Neural cell (in vitro differentiated cells): ENCODE results near the gene NSUN6. TPM values are rescaled to one million over a fixed set of nuclear protein-coding genes. Genes with fewer than 3 reads are reported as not detected.

Experiments
- H2AFZ ChIP-seq: fragments of 200-600, 300-800 bp; sonication (generic), shearing (Covaris generic); 2 replicates; pipeline ENCODE4 v1.6.0; 2014; ENCODE audit warnings: low read depth, mild to moderate bottlenecking, antibody characterized with exemption, low read length, moderate library complexity
- H3F3A ChIP-seq: fragments of 200-600 bp; shearing (Covaris generic); 2 replicates; pipeline ENCODE4 v1.6.1; 2016; ENCODE audit warnings: mild to moderate bottlenecking, moderate library complexity, mixed read lengths, antibody characterized with exemption, low read length; ENCODE audit not compliant: insufficient read depth, poor library complexity, severe bottlenecking
- H3K27ac ChIP-seq: fragments of 200-600, 300-800 bp; sonication (generic), shearing (Covaris generic); 2 replicates; pipeline ENCODE4 v1.5.1; 2014; ENCODE audit warnings: mild to moderate bottlenecking, low read length, moderate library complexity
- H3K27me3 ChIP-seq: fragments of 300-800, 200-600 bp; sonication (generic), shearing (Covaris generic); 2 replicates; pipeline ENCODE4 v1.6.0; 2014; ENCODE audit warnings: mild to moderate bottlenecking, low read depth, low read length, moderate library complexity; ENCODE audit not compliant: insufficient read depth
- H3K36me3 ChIP-seq: fragments of 300-800, 200-600 bp; sonication (generic), shearing (Covaris generic); 2 replicates; pipeline ENCODE4 v1.5.1; 2014; ENCODE audit warnings: mild to moderate bottlenecking, antibody characterized with exemption, low read length, moderate library complexity; ENCODE audit not compliant: insufficient read depth
- H3K4me2 ChIP-seq: fragments of 300-800, 200-600 bp; sonication (generic), shearing (Covaris generic); 2 replicates; pipeline ENCODE4 v1.6.0; 2014; ENCODE audit warnings: mild to moderate bottlenecking, low read length
- H3K4me3 ChIP-seq: fragments of 300-800, 200-600 bp; sonication (generic), shearing (Covaris generic); 2 replicates; pipeline ENCODE4 v1.5.1; 2014; ENCODE audit warnings: mild to moderate bottlenecking, low read length, moderate library complexity
- H3K79me2 ChIP-seq: fragments of 200-600 bp; shearing (Covaris generic); replicated peaks from 2 replicates; pipeline ENCODE4 v1.6.0; 2014; ENCODE audit warnings: mild to moderate bottlenecking, low read length, moderate library complexity; ENCODE audit not compliant: insufficient read depth
- H3K9ac ChIP-seq: fragments of 300-800, 200-600 bp; sonication (generic), shearing (Covaris generic); 2 replicates; pipeline ENCODE4 v1.6.1; 2016; ENCODE audit warnings: mild to moderate bottlenecking, low read length, mixed read lengths
- H3K9me2 ChIP-seq: fragments of 200-600 bp; shearing (Covaris generic); 2 replicates; pipeline ENCODE4 v1.6.1; 2016; ENCODE audit warnings: mild to moderate bottlenecking, low read length, mixed read lengths; ENCODE audit not compliant: insufficient read depth
- H3K9me3 ChIP-seq: fragments of 200-600, 300-800 bp; sonication (generic), shearing (Covaris generic); 2 replicates; pipeline ENCODE4 v1.6.1; 2016; ENCODE audit warnings: mild to moderate bottlenecking, mixed run types, low read length, moderate library complexity, mixed read lengths
- H4K20me1 ChIP-seq: fragments of 200-600 bp; shearing (Covaris generic); 2 replicates; pipeline ENCODE4 v1.6.1; 2016; ENCODE audit warnings: mild to moderate bottlenecking, mixed run types; ENCODE audit not compliant: insufficient read depth
- EP300 ChIP-seq: fragments of 450-650 bp; conservative IDR thresholded peaks from 2 replicates; pipeline ENCODE4 v1.6.1; 2014; ENCODE audit warnings: antibody characterized with exemption, mild to moderate bottlenecking, moderate library complexity; ENCODE audit not compliant: poor library complexity, severe bottlenecking
- EZH2 ChIP-seq: fragments of 200-600, 300-800 bp; shearing (Covaris generic), sonication (generic); IDR thresholded peaks from 2 replicates; pipeline ENCODE4 v1.6.1; 2014; ENCODE audit warnings: antibody characterized with exemption, low read length, borderline replicate concordance, mild to moderate bottlenecking; ENCODE audit not compliant: insufficient read depth, poor library complexity, severe bottlenecking
- MXI1 ChIP-seq: fragments of 450-650 bp; conservative IDR thresholded peaks from 2 replicates; pipeline ENCODE4 v1.6.1; 2014; ENCODE audit warnings: antibody characterized with exemption, mild to moderate bottlenecking; ENCODE audit not compliant: poor library complexity, severe bottlenecking
- POLR2AphosphoS5 ChIP-seq: IDR thresholded peaks from 2 replicates; pipeline ENCODE4 v1.6.1; 2012
- RAD21 ChIP-seq: fragments of 450-650 bp; conservative IDR thresholded peaks from 2 replicates; pipeline ENCODE4 v1.6.1; 2014; ENCODE audit warnings: antibody characterized with exemption, mild to moderate bottlenecking, moderate library complexity
- SMC3 ChIP-seq: fragments of 450-650 bp; conservative IDR thresholded peaks from 2 replicates; pipeline ENCODE4 v1.6.1; 2014; ENCODE audit warnings: antibody characterized with exemption, mild to moderate bottlenecking, moderate library complexity; ENCODE audit not compliant: poor library complexity
- TAF1 ChIP-seq: IDR thresholded peaks from 2 replicates; pipeline ENCODE4 v1.6.1; 2012; ENCODE audit warnings: low read depth
- polyA plus RNA-seq: library from polyadenylated mRNA; depleted of rRNA; stranded (reverse); fragments of >200 nt; gene quantifications from 2 replicates; pipeline ENCODE4 v1.2.3, GENCODE V29; 2014
- TF ChIP-seq, protein P1 (sequence below): IDR thresholded peaks from 2 replicates; pipeline ENCODE4 v1.6.1; 2012; ENCODE audit warnings: borderline replicate concordance
- TF ChIP-seq, protein P2 (sequence below): fragments of 450-650 bp; IDR thresholded peaks from 2 replicates; pipeline ENCODE4 v1.5.1; 2014; ENCODE audit warnings: antibody characterized with exemption, mild to moderate bottlenecking, moderate library complexity; ENCODE audit not compliant: poor library complexity, severe bottlenecking

NSUN6 gene
- polyA plus RNA-seq, 1 donor from 2014 or later: 74.6 TPM

DNA sequence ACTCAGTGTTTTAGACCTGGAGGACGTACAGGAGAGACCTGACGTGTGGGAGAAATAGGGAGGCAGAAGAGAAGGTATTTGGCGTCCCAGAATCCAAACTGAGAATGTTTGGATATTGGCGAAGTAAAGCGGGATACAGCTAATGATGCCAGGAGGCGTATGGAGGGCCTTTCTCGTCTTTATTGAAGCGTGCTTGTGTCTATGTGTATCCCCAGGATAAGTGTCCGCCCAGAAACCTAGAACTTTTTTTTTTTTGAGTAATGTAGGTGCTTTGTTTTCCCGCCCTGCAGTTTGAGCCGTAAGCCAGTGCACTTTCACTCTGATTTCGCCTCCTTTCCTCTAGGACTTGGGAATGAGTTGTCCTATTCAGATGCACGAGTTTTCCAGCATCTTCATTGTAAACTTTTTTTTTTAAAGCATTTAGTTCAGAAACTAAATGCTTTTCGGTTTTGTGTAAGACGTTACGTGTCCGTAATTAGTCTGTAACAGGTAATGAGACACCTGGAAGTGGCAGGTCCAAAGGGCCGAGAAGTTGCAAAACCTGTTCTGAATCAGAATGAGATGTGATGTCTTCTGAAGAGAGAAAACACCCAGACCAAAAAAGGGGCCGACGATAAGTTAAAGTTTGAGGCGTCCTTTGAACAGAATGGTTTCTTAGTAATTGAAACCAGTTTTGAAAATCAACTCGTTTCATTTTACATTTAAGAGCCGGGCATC lies 8.6 kb upstream of the NSUN6 start:
- H4K20me1 ChIP-seq: peaks cover 3% of the 10 kb centered on the region
- H3K4me2 ChIP-seq: peak overlapping the region; percentile 79
- H3K27ac ChIP-seq: peak overlapping the region; percentile 93
- no peaks in the 10 kb centered on the region for H3K36me3 ChIP-seq
- H3K9ac ChIP-seq: peak overlapping the region; percentile 95
- H3K27me3 ChIP-seq: no peaks in the 10 kb centered on the region
- H3F3A ChIP-seq: no peaks in the 10 kb centered on the region
- H3K79me2 ChIP-seq: peaks cover 57% of the 10 kb centered on the region
- TF ChIP-seq RAD21: no peak
- peak; percentile 31 for TF ChIP-seq SMC3
- H3K9me2 ChIP-seq: no peaks in the 10 kb centered on the region
- no peaks in the 10 kb centered on the region for H3K9me3 ChIP-seq
- peak overlapping the region; percentile 38 for H2AFZ ChIP-seq
- H3K4me3 ChIP-seq: peak overlapping the region; percentile 74

DNA sequence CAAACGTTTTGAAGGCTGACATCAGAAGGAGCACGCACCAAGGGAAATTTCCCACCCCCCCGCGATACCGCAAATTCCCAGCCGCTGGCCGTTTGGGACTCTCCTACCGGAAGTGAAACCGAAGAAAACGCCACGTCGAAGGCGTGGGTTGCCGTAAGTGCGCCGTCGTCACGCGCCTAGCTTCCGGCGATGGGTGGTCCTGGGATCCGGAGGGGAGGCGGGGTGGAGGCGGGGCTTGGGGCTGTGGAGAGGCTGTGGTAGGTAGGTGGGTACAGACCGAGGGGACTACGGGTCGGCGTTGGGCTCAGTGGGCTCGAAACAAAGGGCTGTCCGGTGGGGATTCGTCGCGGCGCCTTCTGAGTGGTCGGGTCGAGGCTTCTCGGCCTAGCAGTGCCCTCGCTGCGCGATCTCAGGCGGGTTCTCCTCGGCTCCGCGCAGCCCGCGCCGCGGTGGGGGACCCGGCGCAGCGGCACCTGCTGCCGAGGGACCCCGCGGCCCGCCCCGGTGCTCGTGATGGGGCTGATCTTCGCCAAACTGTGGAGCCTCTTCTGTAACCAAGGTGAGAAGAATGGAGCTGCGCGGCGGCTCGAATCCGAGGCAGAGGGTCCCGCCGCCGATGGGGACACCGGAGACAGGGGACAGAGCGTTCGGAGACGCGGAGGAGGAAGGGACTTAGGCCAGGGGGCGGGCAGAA lies 7.9 kb upstream of the NSUN6 start, which contains the start of gene ARL5B:
ARL5B (plus strand) TSS at position 307 of the 694 bp plus-strand sequence; CDS start at position 514, 207 bp downstream.
- TF ChIP-seq RAD21 (no peak), POLR2AphosphoS5 (peak; percentile 86), EP300 (peak; percentile 51), SMC3 (peak; percentile 60), EZH2 (no peak), TAF1 (peak; percentile 71), MXI1 (peak; percentile 68)
- TF ChIP-seq, protein P1, sequence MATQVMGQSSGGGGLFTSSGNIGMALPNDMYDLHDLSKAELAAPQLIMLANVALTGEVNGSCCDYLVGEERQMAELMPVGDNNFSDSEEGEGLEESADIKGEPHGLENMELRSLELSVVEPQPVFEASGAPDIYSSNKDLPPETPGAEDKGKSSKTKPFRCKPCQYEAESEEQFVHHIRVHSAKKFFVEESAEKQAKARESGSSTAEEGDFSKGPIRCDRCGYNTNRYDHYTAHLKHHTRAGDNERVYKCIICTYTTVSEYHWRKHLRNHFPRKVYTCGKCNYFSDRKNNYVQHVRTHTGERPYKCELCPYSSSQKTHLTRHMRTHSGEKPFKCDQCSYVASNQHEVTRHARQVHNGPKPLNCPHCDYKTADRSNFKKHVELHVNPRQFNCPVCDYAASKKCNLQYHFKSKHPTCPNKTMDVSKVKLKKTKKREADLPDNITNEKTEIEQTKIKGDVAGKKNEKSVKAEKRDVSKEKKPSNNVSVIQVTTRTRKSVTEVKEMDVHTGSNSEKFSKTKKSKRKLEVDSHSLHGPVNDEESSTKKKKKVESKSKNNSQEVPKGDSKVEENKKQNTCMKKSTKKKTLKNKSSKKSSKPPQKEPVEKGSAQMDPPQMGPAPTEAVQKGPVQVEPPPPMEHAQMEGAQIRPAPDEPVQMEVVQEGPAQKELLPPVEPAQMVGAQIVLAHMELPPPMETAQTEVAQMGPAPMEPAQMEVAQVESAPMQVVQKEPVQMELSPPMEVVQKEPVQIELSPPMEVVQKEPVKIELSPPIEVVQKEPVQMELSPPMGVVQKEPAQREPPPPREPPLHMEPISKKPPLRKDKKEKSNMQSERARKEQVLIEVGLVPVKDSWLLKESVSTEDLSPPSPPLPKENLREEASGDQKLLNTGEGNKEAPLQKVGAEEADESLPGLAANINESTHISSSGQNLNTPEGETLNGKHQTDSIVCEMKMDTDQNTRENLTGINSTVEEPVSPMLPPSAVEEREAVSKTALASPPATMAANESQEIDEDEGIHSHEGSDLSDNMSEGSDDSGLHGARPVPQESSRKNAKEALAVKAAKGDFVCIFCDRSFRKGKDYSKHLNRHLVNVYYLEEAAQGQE: peak; percentile 87
- TF ChIP-seq, protein P2, sequence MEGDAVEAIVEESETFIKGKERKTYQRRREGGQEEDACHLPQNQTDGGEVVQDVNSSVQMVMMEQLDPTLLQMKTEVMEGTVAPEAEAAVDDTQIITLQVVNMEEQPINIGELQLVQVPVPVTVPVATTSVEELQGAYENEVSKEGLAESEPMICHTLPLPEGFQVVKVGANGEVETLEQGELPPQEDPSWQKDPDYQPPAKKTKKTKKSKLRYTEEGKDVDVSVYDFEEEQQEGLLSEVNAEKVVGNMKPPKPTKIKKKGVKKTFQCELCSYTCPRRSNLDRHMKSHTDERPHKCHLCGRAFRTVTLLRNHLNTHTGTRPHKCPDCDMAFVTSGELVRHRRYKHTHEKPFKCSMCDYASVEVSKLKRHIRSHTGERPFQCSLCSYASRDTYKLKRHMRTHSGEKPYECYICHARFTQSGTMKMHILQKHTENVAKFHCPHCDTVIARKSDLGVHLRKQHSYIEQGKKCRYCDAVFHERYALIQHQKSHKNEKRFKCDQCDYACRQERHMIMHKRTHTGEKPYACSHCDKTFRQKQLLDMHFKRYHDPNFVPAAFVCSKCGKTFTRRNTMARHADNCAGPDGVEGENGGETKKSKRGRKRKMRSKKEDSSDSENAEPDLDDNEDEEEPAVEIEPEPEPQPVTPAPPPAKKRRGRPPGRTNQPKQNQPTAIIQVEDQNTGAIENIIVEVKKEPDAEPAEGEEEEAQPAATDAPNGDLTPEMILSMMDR: peak; percentile 22
- Histone ChIP-seq H3F3A (no peaks in the 10 kb centered on the region), H3K4me2 (peak within 1 kb of the TSS; percentile 81), H3K4me3 (peak within 1 kb of the TSS; percentile 74), H3K9me2 (no peaks in the 10 kb centered on the region), H3K9ac (peak within 1 kb of the TSS; percentile 95), H3K36me3 (no peaks in the 10 kb centered on the region), H2AFZ (peak within 1 kb of the TSS; percentile 96), H3K27me3 (no peaks in the 10 kb centered on the region), H3K79me2 (peaks cover 51% of the 10 kb centered on the region), H4K20me1 (no peaks in the 10 kb centered on the region), H3K9me3 (no peaks in the 10 kb centered on the region), H3K27ac (peak within 1 kb of the TSS; percentile 93)
